Cardiac muscle cell (in vitro differentiated cells and primary cell): Measurements from ENCODE around the gene KRT15. TPM values are rescaled to one million over a fixed set of nuclear protein-coding genes. Genes with fewer than 3 reads are reported as not detected.

Experiments
- DNase-seq, 2 donors: peaks; one replicate each; pipeline versions ENCODE4 v3.0.0 to v3.0.0-alpha.2; 2010 to 2017; ENCODE audit warnings: low read depth in 1 of 2, low spot score in 1 of 2
- H3K27ac ChIP-seq: fragments of 200-600 bp; sonication (generic); 2 replicates; pipeline ENCODE4 v1.5.1; 2016
- H3K27me3 ChIP-seq: fragments of 200-600 bp; sonication (generic); 2 replicates; pipeline ENCODE4 v1.6.0; 2016; ENCODE audit warnings: control low read depth
- H3K36me3 ChIP-seq: fragments of 200-600 bp; sonication (generic); 2 replicates; pipeline ENCODE4 v1.5.1; 2016; ENCODE audit warnings: control low read depth
- H3K4me1 ChIP-seq: fragments of 200-600 bp; sonication (generic); 2 replicates; pipeline ENCODE4 v1.8.1; 2017; ENCODE audit warnings: low read depth, mild to moderate bottlenecking, mixed run types
- H3K4me3 ChIP-seq: fragments of 200-600 bp; sonication (generic); 2 replicates; pipeline ENCODE4 v1.5.1; 2016; ENCODE audit warnings: mild to moderate bottlenecking
- H3K9me3 ChIP-seq: fragments of 200-600 bp; sonication (generic); 2 replicates; pipeline ENCODE4 v1.5.1; 2017; ENCODE audit warnings: low read depth, mild to moderate bottlenecking, control low read depth
- polyA plus RNA-seq: library from polyadenylated mRNA; unstranded; fragments of >200 nt; fragmentation: Nextera tagmentation; extraction: Ambion mirVana; gene quantifications from 2 replicates; pipeline ENCODE4 v1.2.1, GENCODE V29; 2016
- total RNA-seq: library from RNA; depleted of rRNA; stranded (reverse); fragments of >200 nt; gene quantifications from 2 replicates; pipeline ENCODE4 v1.2.3, GENCODE V29; 2016
- TF ChIP-seq, protein P1 (sequence below): IDR thresholded peaks from 2 replicates; pipeline ENCODE4 v1.5.1; 2012; ENCODE audit warnings: low read depth, mild to moderate bottlenecking, low read length

KRT15 gene
- total and polyA plus RNA-seq, 2 experiments from 2014 or later = 0.09 TPM; not detected in 1

DNA sequence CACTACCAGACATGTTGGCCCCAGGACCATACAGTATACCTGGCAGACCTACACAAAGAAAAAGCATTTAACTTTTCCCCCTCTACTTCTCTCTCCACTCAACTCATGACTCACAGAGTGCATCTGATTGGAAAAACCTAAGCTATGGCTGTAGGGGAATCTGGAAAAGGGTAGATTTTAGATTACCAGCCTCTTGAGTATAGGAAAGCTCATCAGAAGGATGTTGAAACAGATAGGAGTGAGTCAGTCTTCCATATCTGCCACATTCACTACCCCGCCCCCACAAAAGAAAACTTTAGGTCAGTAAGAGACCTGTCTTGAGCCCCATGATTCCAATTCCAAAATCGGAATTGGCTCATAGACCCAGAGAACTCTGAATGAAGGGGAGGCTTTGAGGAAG lies 40.9 kb upstream of the KRT15 start:
- DNase-seq = peak in 1 of 2 donors; percentile 22
- no peak overlapping the region for H3K27ac ChIP-seq
- no peaks in the 10 kb centered on the region for H3K9me3 ChIP-seq
- TF ChIP-seq, protein P1, sequence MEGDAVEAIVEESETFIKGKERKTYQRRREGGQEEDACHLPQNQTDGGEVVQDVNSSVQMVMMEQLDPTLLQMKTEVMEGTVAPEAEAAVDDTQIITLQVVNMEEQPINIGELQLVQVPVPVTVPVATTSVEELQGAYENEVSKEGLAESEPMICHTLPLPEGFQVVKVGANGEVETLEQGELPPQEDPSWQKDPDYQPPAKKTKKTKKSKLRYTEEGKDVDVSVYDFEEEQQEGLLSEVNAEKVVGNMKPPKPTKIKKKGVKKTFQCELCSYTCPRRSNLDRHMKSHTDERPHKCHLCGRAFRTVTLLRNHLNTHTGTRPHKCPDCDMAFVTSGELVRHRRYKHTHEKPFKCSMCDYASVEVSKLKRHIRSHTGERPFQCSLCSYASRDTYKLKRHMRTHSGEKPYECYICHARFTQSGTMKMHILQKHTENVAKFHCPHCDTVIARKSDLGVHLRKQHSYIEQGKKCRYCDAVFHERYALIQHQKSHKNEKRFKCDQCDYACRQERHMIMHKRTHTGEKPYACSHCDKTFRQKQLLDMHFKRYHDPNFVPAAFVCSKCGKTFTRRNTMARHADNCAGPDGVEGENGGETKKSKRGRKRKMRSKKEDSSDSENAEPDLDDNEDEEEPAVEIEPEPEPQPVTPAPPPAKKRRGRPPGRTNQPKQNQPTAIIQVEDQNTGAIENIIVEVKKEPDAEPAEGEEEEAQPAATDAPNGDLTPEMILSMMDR = no peak
- peaks cover 8% of the 10 kb centered on the region for H3K4me1 ChIP-seq
- no peaks in the 10 kb centered on the region for H3K36me3 ChIP-seq
- no peaks in the 10 kb centered on the region for H3K27me3 ChIP-seq
- no peak overlapping the region for H3K4me3 ChIP-seq

DNA sequence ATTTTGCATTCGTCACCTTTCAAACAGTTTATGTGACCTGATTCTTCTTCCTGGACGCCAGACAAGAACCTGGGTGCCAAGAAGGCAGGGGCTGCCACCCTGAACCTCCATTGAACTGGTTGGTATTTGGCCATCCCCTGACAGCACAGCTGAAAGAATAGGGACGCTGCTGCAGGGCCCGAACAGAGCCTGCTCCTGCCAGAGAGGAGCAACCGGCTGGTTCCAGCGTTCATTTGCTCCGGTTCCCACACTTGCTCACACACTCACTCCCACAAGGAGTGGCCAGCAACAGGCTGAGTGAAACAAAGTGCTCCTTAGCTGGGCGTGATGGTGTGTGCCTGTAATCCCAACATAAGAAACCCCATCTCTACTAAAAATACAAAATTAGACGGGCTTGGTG lies 38.2 kb upstream of the KRT15 start:
- no peaks in the 10 kb centered on the region for H3K4me1 ChIP-seq
- H3K36me3 ChIP-seq = no peaks in the 10 kb centered on the region
- no peaks in the 10 kb centered on the region for H3K27me3 ChIP-seq
- no peak for DNase-seq
- no peak overlapping the region for H3K4me3 ChIP-seq
- TF ChIP-seq, protein P1 = no peak
- H3K9me3 ChIP-seq = no peaks in the 10 kb centered on the region
- no peak overlapping the region for H3K27ac ChIP-seq

DNA sequence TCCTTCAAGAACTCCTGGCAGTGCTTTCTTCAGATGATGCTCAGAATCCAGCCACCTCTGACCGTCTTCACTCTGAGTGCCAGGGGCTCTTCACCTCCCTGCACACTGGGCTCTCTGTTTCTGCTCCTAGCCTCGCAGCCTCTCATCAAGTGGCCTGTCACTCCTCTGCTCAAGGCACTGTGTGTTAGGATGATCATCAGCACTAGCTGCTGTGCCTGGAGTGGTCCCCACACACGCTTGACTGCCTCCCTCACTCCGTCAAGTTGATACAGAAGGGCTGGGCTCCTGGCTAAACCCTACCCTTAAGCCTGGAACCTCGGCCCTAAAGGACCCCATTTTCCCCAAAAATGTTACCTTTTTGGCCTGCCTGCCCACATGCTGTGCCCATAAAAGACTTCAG lies 37.6 kb upstream of the KRT15 start:
- Histone ChIP-seq H3K9me3 (no peaks in the 10 kb centered on the region), H3K4me3 (no peak overlapping the region), H3K27ac (no peak overlapping the region), H3K27me3 (no peaks in the 10 kb centered on the region), H3K4me1 (no peaks in the 10 kb centered on the region), H3K36me3 (no peaks in the 10 kb centered on the region)
- TF ChIP-seq, protein P1 = no peak
- DNase-seq = no peak

DNA sequence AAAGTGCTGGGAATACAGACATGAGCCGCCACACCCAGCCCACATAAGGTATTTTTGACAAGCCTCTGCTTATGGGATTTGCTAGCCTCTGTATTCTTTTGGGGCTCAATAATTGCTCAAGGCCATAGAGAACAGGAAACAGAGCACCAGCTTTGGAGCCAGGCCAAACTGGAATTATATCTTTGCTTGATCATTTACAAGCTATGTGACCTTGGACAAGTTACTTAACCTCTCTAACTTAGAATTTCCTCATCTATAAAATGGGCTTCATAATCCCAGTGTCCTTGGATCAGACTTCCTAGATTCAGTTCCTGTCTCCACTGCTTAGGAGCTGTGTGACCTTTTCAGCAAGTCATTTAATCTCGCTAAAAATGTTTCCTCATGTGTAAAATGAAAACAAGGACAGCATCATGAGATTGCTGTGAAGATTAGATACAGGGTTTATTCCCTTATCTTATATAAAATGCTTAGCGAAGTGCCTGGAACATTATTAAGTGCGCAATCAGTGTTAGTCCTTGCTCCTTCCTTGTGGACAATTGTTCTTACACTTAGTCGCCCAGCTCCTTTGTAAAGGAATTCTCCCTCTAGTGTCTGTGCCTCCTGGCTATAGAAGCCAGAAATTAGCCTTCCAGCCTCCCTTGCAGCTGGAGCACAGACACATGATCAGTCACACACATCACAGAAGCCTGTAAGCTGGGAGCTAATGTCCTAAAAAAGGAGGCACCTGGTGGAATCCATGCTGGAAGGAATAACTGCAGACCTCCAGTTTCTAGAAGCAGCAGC lies 36.6 kb upstream of the KRT15 start:
- TF ChIP-seq, protein P1 = no peak
- Histone ChIP-seq H3K4me3 (no peak overlapping the region), H3K27me3 (no peaks in the 10 kb centered on the region), H3K36me3 (no peaks in the 10 kb centered on the region), H3K27ac (no peak overlapping the region), H3K4me1 (no peaks in the 10 kb centered on the region), H3K9me3 (no peaks in the 10 kb centered on the region)
- DNase-seq = no peak

DNA sequence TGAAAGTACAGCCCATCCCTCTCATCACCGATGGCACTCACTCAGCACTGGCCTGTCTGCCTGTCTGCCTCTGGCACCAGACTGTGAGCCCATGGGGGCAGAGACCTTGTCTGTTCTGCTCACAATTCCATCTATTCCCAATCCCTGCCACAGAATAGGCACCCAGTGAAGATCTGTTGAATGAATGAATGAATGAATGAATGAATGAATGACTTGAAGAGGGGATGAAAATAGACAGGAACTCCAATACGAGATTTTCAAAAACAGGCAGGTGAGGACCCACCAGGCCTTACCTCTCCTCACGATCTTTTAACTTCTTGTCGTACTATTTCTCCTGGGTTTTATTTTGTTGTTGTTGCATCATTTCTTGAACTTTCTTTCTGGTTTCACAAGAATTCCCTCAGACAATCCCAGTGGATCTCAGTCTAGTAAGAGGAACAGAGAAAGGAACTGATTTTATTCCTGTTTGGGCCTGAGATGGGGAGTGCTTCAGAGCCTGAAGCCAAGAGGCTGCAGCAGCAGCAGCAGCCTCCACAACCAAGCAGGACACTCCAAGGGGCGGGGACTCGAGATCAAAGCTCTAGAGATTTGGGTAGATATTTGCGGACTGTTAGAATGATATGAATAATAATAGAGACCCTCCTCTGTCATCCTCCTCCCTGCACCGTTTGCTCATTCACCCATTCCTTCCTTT lies 35.4 kb upstream of the KRT15 start:
- no peak overlapping the region for H3K4me3 ChIP-seq
- H3K27ac ChIP-seq = no peak overlapping the region
- no peaks in the 10 kb centered on the region for H3K36me3 ChIP-seq
- no peaks in the 10 kb centered on the region for H3K4me1 ChIP-seq
- DNase-seq = no peak
- TF ChIP-seq, protein P1 = no peak
- no peaks in the 10 kb centered on the region for H3K27me3 ChIP-seq
- no peaks in the 10 kb centered on the region for H3K9me3 ChIP-seq
